BLaER1 treated with 17β-estradiol and CSF1 and Interleukin-3, amounts not matched to agents 10 nM and 100 nM (cell line): ENCODE results near the gene ARMC2.
"Not testable (repeated sequence)": the region's sequence is repeated elsewhere in the genome, so short reads cannot be mapped to it uniquely, and the experiment has no call there.

ENCODE experiments used
- H3K27ac ChIP-seq, 11 experiments: shearing (Covaris generic); formaldehyde crosslinking; 2 replicates each; pipeline ENCODE4 v1.8.1; 2022
- H3K27me3 ChIP-seq, 11 experiments: shearing (Covaris generic); formaldehyde crosslinking; 2 replicates each; pipeline ENCODE4 v1.8.1; 2022
- H3K36me3 ChIP-seq, 11 experiments: shearing (Covaris generic); formaldehyde crosslinking; 2 replicates each; pipeline ENCODE4 v1.8.1; 2022
- H3K4me1 ChIP-seq, 10 experiments: shearing (Covaris generic); formaldehyde crosslinking; 2 replicates each; pipeline ENCODE4 v1.8.1; 2022
- H3K4me2 ChIP-seq, 11 experiments: shearing (Covaris generic); formaldehyde crosslinking; 2 replicates each; pipeline ENCODE4 v1.8.1; 2022
- H3K4me3 ChIP-seq, 10 experiments: shearing (Covaris generic); formaldehyde crosslinking; 2 replicates each; pipeline ENCODE4 v1.8.1; 2022
- H3K9ac ChIP-seq, 11 experiments: shearing (Covaris generic); formaldehyde crosslinking; 2 replicates each; pipeline ENCODE4 v1.8.1; 2022
- H3K9me3 ChIP-seq, 11 experiments: shearing (Covaris generic); formaldehyde crosslinking; replicated peaks in 1 of 11; 2 replicates each; pipeline ENCODE4 v1.8.1; 2022
- H4K20me1 ChIP-seq, 11 experiments: shearing (Covaris generic); formaldehyde crosslinking; 2 replicates each; pipeline ENCODE4 v1.8.1; 2022
- Cebpa-rat ChIP-seq, 11 experiments: shearing (Covaris generic); IDR thresholded peaks; 2 replicates each; pipeline ENCODE4 v1.8.1; 2022

The ARMC2 gene

GRCh38 chr6:108920751-108921150, 72.5 kb downstream of the ARMC2 start:
- H3K4me2 ChIP-seq: peak overlapping the region; percentile 65 to 78 (median 74)
- H3K36me3 ChIP-seq: no peaks in the 10 kb centered on the region; a peak in 1 of 22 replicates
- H3K9ac ChIP-seq: peak overlapping the region in 1 of 11 experiments; percentile 57; a peak in 2 of 22 replicates
- no peak for TF ChIP-seq Cebpa-rat (IDR thresholded peaks at IDR 0.05)
- no peak overlapping the region for H3K4me3 ChIP-seq
- H3K27ac ChIP-seq: peak overlapping the region in 10 of 11 experiments; percentile 22 to 85 (median 65); a peak in 15 of 22 replicates
- H3K9me3 ChIP-seq: peaks cover 0 to 15% (median 10%) of the 10 kb centered on the region in 11 experiments; a peak in 15 of 22 replicates
- no peaks in the 10 kb centered on the region for H4K20me1 ChIP-seq
- H3K27me3 ChIP-seq: no peaks in the 10 kb centered on the region
- peaks cover 44 to 62% (median 52%) of the 10 kb centered on the region in 10 experiments for H3K4me1 ChIP-seq

- Histone ChIP-seq H3K4me1 (peaks cover 44 to 63% (median 52%) of the 10 kb centered on the region in 10 experiments), H4K20me1 (no peaks in the 10 kb centered on the region), H3K4me2 (peak overlapping the region; percentile 65 to 78 (median 74)), H3K9ac (peak overlapping the region in 8 of 11 experiments; percentile 15 to 72 (median 27); a peak in 10 of 22 replicates), H3K27ac (peak overlapping the region in 10 of 11 experiments; percentile 39 to 85 (median 69); a peak in 20 of 22 replicates), H3K36me3 (no peaks in the 10 kb centered on the region; a peak in 1 of 22 replicates), H3K9me3 (peaks cover 0 to 20% (median 10%) of the 10 kb centered on the region in 11 experiments; a peak in 15 of 22 replicates), H3K27me3 (no peaks in the 10 kb centered on the region), H3K4me3 (no peak overlapping the region)
- peak in 4 of 11 experiments; percentile 22 to 67 (median 52); a peak in 5 of 22 replicates for TF ChIP-seq Cebpa-rat (IDR thresholded peaks at IDR 0.05)
These were observed 73.5 kb downstream of the ARMC2 start for GRCh38 chr6:108921547-108922361.

- Histone ChIP-seq H3K27ac (peak overlapping the region in 9 of 11 experiments; percentile 56 to 86 (median 76); a peak in 16 of 22 replicates), H4K20me1 (no peaks in the 10 kb centered on the region), H3K4me1 (peaks cover 44 to 69% (median 57%) of the 10 kb centered on the region in 10 experiments), H3K4me2 (peak overlapping the region in 10 of 11 experiments; percentile 65 to 78 (median 74); a peak in 20 of 22 replicates), H3K4me3 (no peak overlapping the region), H3K27me3 (no peaks in the 10 kb centered on the region), H3K9ac (peak overlapping the region in 1 of 11 experiments; percentile 72; a peak in 1 of 22 replicates), H3K9me3 (peaks cover 0 to 20% (median 10%) of the 10 kb centered on the region in 11 experiments; a peak in 15 of 22 replicates), H3K36me3 (no peaks in the 10 kb centered on the region; a peak in 1 of 22 replicates)
- TF ChIP-seq Cebpa-rat (IDR thresholded peaks at IDR 0.05): no peak
These were observed 74.3 kb downstream of the ARMC2 start for GRCh38 chr6:108922499-108922898.

- Histone ChIP-seq H4K20me1 (no peaks in the 10 kb centered on the region), H3K27me3 (no peaks in the 10 kb centered on the region), H3K36me3 (no peaks in the 10 kb centered on the region; a peak in 1 of 22 replicates), H3K4me3 (no peak overlapping the region), H3K4me1 (peaks cover 14 to 41% (median 26%) of the 10 kb centered on the region in 10 experiments), H3K27ac (no peak overlapping the region), H3K4me2 (no peak overlapping the region), H3K9me3 (peaks cover 0 to 24% (median 11%) of the 10 kb centered on the region in 11 experiments; a peak in 17 of 22 replicates), H3K9ac (no peak overlapping the region)
- TF ChIP-seq Cebpa-rat (IDR thresholded peaks at IDR 0.05): no peak
These were observed 79.7 kb downstream of the ARMC2 start for GRCh38 chr6:108927927-108928326.

- no peak for TF ChIP-seq Cebpa-rat (IDR thresholded peaks at IDR 0.05)
- no peak overlapping the region for H3K4me2 ChIP-seq
- H3K27ac ChIP-seq: no peak overlapping the region
- H3K4me3 ChIP-seq: no peak overlapping the region
- H3K9me3 ChIP-seq: peaks cover 0 to 24% (median 11%) of the 10 kb centered on the region in 11 experiments; a peak in 17 of 22 replicates
- no peaks in the 10 kb centered on the region for H4K20me1 ChIP-seq
- no peaks in the 10 kb centered on the region; a peak in 1 of 22 replicates for H3K36me3 ChIP-seq
- H3K4me1 ChIP-seq: peaks cover 11 to 34% (median 21%) of the 10 kb centered on the region in 10 experiments
- no peaks in the 10 kb centered on the region for H3K27me3 ChIP-seq
- no peak overlapping the region for H3K9ac ChIP-seq
These were observed 80.4 kb downstream of the ARMC2 start for GRCh38 chr6:108928650-108929049.

- H3K27me3 ChIP-seq, H3K27ac ChIP-seq, H3K9me3 ChIP-seq, H3K9ac ChIP-seq, H4K20me1 ChIP-seq, H3K4me2 ChIP-seq, H3K36me3 ChIP-seq, H3K4me3 ChIP-seq: not testable (repeated sequence)
- peaks cover 0 to 13% (median 4%) of the 10 kb centered on the region in 10 experiments; a peak in 8 of 20 replicates for H3K4me1 ChIP-seq
These were observed 82.9 kb downstream of the ARMC2 start for GRCh38 chr6:108931090-108931489.

GRCh38 chr6:108937170-108937569, 88.9 kb downstream of the ARMC2 start:
- Histone ChIP-seq H3K4me3 (no peak overlapping the region), H3K27ac (no peak overlapping the region), H3K4me2 (no peak overlapping the region), H3K27me3 (no peaks in the 10 kb centered on the region), H3K9me3 (peaks cover 0 to 7% (median 4%) of the 10 kb centered on the region in 11 experiments; a peak in 9 of 22 replicates), H3K36me3 (no peaks in the 10 kb centered on the region), H3K9ac (no peak overlapping the region), H3K4me1 (peaks cover 4 to 13% (median 5%) of the 10 kb centered on the region in 10 experiments), H4K20me1 (no peaks in the 10 kb centered on the region)
- TF ChIP-seq Cebpa-rat (IDR thresholded peaks at IDR 0.05): no peak

GRCh38 chr6:108940741-108941140, 92.5 kb downstream of the ARMC2 start:
- H3K9ac ChIP-seq: no peak overlapping the region
- H3K27me3 ChIP-seq: no peaks in the 10 kb centered on the region
- H3K27ac ChIP-seq: no peak overlapping the region
- H3K4me2 ChIP-seq: 0 out of 22 replicates have a peak overlapping the region, but pooled peaks of 1 of the 11 experiments have one; percentile 89
- no peak for TF ChIP-seq Cebpa-rat (IDR thresholded peaks at IDR 0.05)
- H3K9me3 ChIP-seq: peaks cover 0 to 7% (median 4%) of the 10 kb centered on the region in 11 experiments; a peak in 9 of 22 replicates
- no peaks in the 10 kb centered on the region for H3K36me3 ChIP-seq
- H3K4me3 ChIP-seq: no peak overlapping the region
- peaks cover 38 to 49% (median 41%) of the 10 kb centered on the region in 10 experiments for H3K4me1 ChIP-seq
- no peaks in the 10 kb centered on the region for H4K20me1 ChIP-seq

GRCh38 chr6:108941281-108941680, 93.1 kb downstream of the ARMC2 start:
- Histone ChIP-seq H3K4me2 (peak overlapping the region in 3 of 11 experiments; percentile 89 to 91 (median 90); a peak in 4 of 22 replicates), H3K4me1 (peaks cover 43 to 54% (median 47%) of the 10 kb centered on the region in 10 experiments), H3K9me3 (peaks cover 0 to 7% (median 4%) of the 10 kb centered on the region in 11 experiments; a peak in 9 of 22 replicates), H3K4me3 (no peak overlapping the region), H3K27ac (no peak overlapping the region), H3K36me3 (no peaks in the 10 kb centered on the region), H3K9ac (no peak overlapping the region), H4K20me1 (no peaks in the 10 kb centered on the region), H3K27me3 (no peaks in the 10 kb centered on the region)
- no peak for TF ChIP-seq Cebpa-rat (IDR thresholded peaks at IDR 0.05)
